GM18498 (cell line): Measurements from ENCODE around the gene ADGRB3.
"Not testable (repeated sequence)": the region's sequence is repeated elsewhere in the genome, so short reads cannot be mapped to it uniquely, and the experiment has no call there.

Source experiments
- ATAC-seq: cut with Tn5 transposase; IDR thresholded peaks from one replicate; pipeline ENCODE4 v1.9.1; 2021; ENCODE audit warnings: mild to moderate bottlenecking, moderate library complexity; ENCODE audit not compliant: unreplicated experiment

The ADGRB3 gene

GRCh38 chr6:69105288-69105687 is 470.2 kb downstream of the ADGRB3 start:
- ATAC-seq = no peak

DNA sequence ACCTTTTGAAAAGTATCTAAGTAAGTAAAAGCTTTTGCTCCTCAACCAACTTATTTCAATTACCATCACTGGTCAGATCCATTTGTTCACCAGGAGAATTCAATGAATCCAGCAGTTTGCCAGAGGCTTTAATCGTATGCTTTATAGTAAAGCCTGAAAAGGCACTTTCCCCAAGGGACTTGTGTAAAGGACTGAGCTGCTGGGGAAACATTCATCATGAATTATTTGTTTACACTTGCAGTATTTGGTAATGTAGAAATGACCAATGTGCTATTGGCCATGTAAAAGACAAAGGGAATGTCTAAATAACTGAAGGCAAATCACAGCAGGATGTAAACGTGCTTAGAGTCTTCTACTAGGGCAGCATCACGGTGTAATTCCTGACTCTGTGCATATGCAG is 471.4 kb downstream of the ADGRB3 start:
- no peak for ATAC-seq

DNA sequence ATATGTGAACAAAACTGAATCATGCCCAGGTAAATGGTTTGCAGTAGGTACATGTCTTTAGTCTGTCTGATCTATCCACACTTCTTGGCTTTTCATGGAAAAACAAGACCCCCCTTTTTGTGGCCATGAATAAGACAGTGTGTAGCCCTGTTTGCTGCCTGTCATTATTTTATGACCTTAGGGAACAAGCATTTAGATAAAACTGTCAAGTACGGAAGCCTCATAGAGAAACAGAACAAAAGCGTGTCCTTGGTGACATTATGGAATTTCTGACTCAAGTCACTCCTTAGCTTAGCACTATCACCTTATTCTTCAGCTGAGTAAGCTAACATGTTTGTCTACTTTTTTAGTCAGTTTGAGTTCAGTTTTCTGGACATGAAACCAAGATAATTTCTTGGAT is 476.2 kb downstream of the ADGRB3 start:
- ATAC-seq = no peak

- ATAC-seq = no peak
Measured at GRCh38 chr6:69116658-69117057, 481.6 kb downstream of the ADGRB3 start.

DNA sequence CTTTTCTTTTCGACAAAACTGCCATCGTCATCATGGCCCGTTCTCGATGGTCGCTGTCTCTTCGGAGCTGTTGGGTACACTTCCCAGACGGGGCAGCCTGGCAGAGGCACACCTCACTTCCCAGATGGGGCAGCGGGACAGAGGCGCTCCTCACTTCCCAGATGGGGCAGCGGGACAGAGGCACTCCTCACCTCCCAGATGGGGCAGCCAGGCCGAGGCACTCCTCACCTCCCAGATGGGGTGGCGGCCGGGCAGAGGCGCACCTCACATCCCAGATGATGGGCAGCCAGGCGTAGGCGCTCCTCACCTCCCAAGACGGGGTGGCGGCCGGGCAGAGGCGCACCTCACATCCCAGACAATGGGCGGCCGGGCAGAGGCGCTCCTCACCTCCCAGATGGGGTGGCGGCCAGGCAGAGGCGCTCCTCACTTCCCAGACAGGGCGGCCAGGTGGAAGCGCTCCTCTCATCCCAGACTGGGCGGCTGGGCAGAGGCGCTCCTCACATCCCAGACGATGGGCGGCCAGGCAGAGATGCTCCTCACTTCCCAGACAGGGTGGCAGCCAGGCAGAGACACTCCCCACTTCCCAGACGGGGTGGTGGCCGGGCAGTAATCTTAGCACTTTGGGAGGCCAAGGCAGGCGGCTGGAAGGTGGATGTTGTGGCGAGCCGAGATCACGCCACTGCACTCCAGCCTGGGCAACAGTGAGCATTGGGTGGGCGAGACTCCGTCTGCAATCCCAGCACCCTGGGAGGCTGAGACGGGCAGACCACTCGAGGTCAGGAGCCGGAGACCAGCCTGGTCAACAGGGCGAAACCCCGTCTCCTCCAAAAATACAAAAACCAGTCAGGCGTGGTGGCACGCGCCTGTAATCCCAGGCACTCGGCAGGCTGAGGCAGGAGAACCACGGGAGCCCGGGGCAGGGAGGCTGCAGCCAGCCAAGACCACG is 486.7 kb downstream of the ADGRB3 start:
- ATAC-seq = not testable (repeated sequence)

- ATAC-seq = no peak
Measured at GRCh38 chr6:69122407-69122773, 487.3 kb downstream of the ADGRB3 start.

DNA sequence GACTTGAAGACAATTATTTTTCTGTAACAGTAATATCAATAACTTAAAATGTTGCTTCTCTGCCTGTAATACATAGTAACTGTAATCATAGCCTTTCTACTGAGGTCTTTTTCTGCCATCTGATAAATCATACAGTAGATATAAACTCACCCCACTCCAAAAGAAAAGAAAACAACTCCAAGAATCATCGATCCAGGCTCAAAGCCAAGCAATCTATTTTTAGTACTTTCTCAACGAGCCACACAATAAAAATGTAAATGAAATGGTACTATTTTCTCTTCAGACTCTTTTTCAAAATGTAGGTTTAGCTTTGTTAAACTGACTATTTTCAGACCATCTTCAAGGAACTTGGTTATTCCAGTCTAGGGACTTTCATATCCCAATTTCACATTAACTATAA is 493.3 kb downstream of the ADGRB3 start:
- ATAC-seq = no peak

- no peak for ATAC-seq
Measured at GRCh38 chr6:69129046-69129445, 494.0 kb downstream of the ADGRB3 start.

DNA sequence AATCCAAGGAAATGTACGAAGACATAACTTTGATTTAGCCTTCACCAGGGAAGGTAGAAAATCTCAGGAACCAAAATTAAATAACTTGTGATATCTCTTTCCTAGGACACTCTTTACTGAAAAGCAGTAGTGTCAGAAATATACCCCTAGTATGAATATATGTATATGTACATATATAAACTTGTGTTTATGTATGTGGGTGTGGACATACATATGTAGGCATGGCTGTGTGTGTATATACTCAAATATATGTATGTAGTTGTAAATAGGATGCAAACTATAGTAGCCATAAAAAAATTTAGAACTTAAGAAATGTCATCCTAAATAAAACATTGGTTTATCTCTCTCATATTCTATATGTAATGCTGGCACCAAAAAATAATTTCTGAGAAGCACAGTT is 500.8 kb downstream of the ADGRB3 start:
- no peak for ATAC-seq

DNA sequence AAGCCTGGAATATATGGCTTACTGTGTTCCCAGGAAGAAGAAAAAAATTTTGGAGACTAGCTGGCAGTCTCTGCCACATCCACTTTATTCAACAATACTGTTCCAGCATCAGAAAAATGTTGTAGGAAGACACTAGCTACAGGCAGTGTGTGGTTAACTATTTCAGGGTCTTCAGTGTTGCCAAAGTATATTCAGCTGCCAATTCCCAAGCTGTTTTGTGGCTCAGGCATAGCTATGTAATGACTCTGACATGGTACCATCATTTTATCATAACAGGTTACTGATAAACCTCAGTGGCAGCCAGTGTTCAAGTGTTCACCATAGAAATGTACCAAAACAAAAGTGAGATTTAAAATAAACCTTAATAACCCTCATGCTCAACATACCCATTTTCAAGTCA is 503.1 kb downstream of the ADGRB3 start:
- ATAC-seq = no peak

GRCh38 chr6:69138893-69139494 is 503.9 kb downstream of the ADGRB3 start:
- no peak for ATAC-seq

DNA sequence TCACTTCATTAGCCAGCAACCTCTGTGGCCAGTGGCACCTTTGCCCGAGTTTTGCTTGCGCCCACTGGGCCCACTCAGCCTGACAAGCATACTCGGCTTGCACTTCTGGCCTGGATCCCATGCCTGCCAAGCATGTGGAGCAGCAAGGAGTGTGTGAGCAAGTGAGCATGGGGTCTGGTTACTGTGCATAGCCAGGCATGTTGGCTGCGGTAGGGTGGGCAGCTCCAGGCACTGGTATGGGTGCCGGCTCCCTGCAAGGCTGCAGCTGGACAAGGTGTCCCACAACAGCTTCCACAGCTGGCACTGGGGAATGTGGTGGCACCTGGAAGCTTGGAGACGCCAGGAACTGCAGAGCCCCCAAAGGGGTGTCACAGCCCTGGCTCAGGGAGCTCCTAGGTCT is 510.0 kb downstream of the ADGRB3 start:
- no peak for ATAC-seq

- ATAC-seq = no peak
Measured at GRCh38 chr6:69146385-69146784, 511.3 kb downstream of the ADGRB3 start.

DNA sequence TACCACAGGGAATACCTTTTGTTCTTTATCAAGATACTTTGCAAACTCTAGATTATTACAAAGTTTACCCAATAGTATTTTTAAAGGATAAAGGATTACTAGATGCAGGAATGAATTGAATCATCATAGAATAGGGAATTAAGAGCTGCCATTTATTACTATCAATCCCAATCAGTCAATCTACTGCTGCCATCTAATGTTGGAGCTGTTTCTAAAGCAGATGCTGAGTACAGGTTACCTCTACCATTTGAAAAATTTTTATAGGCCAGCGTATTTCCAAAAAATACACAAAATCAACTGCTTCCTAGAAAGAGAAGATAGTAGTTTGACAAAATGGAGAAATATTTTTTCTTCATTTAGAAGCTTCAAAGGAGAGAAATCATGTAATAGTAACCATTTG is 520.4 kb downstream of the ADGRB3 start:
- ATAC-seq = no peak

DNA sequence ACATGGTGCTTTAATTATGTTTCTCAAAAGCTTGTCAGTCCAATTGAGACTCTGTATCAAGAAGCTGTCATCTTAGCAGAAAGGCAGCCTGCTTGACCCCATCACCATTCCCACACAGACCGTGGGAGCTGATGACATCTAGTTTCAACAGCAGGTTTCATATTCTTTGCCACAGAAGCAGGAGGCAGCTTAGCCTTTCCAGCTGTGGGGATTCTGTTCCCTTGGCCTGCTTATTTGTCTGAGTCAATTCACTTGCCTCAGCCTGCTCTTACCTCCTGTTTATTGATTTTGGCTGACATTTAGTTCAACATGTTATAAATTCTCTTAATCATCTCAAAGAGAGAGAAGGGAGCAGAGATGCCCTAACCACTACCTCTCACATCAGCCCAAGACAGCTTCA is 527.7 kb downstream of the ADGRB3 start:
- no peak for ATAC-seq

DNA sequence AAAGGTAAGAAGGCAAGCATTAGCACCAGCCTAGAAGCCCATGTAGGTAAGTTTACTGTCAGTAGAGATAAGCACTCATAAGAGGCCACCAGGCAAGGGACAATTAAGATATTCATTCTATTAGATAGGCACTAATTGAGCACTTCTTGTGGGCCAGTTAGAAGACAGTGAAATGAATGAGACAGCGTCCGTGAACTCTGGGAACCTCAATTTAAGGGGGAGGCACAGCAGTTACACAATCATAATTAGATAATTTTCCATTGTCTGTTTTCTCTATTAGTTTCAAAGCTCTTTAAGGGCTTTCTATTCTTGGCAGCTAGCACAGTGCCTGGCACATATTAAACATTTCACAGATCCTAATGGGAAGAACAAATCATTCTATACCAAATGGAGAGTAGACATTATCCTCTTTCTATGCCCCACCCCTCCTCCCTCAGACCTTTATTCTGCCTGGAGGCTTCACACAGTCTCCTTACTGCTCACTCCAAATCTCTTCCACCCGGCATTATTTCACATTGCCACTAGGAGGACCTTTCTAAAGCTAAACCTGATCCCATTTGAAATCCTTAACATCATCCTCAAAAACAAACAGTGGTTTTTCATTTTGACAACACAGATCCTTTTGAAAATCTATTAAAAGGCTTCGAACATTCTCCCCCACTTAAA is 529.6 kb downstream of the ADGRB3 start:
- no peak for ATAC-seq

DNA sequence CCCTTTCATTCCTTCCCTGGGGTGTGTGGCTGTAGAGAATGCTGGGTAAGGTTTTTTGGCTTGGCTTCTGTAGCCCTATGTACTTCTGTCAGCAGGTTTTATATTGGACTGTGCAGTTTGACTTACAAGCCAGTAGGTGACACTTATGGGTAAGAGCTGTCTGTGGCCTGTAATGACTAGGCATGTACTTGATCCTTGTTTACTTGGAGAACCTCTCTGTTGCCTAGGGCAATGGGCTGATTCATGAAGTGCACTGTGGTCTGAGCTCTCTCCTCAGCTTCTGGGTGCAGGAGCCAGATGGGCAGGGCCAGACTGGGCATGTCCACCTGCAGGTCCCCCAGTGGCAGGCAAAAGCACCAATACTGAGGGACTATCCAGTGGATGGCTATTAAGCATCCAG is 544.6 kb downstream of the ADGRB3 start:
- no peak for ATAC-seq

DNA sequence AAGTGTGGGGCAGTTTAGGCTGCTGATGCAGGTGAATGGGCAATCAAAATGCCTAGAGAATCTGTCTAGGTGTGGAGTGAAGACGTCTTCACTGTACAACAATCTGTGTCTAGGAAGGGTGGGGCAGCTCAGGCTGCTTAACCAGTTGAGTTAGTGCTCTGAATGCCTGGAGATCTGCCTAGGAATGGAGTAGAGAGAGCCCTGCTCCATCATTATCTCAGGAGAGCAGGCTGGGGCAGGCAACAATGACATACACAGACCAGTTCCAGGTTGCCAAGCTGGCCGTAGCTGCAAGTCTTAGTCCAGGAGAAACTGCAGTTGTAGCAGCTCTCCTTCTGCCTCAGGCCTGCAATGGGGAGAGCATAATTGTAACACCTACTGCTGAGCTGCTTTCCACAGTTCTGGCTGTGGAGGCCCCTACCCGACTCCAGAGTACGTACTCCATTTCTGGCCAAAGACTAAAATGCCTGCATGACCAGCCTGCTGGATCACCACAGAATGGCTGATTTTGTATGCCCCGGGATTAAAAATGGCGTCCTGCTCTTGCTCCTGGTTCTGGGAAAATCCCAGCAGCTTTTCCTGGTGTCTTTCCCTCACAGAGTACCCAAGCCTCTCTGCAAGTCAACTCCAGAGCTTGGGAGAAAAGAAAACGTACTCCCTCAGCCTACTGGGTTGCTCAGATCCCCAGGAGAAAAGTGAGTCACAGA is 545.4 kb downstream of the ADGRB3 start:
- ATAC-seq = no peak

DNA sequence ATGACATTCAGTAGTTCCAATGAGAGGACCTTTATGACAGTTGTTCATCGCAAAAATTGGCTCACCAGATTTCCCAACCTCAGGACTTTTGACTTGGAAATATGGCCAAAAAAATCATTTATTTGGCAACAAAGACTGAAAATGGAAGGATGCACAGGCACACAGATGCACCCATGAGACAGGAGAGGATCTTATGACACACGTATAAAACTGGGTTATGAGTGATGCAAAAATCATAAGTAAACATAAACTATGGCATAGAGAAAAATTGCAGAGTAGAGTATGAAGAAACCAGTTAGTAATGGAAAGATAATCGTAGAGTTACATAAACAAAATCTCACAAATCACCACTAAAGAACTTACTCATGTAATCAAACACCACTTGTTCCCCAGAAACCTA is 546.9 kb downstream of the ADGRB3 start:
- no peak for ATAC-seq

DNA sequence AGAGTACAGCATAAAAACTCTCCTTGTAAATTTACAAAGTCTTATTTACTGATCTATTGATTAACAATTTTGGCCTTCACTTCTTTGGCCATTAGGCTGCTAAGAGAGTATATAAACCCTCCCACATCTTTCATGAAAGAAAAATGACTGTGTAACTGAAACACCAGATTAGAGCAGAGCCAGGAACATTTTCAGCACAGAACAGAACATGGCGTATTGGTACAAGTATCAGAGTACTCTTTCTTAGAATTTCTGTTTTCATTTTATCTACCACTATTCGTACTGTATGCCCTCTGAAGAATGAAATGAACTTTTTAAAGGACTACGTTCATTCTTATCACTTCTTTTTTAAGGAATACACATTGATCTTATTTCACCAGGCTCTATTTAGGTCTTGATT is 550.2 kb downstream of the ADGRB3 start:
- ATAC-seq = no peak

DNA sequence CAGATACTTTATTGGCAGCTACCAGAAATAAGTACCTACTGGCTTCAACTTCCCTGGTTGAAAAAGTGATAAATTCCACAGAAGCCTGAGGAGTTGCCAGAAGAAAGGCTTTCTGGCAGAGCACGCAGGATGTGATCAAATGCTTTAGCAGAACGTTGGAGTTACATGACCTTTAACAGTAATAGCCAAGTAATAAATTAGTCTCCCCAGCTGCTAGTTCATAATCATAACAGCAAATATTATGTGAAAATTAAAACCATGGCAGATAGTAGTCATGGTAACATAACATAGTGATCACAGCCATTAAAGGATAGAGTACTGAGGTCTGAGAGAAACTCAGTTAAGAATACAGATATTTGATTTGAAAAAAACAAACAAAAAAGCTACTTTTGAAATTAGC is 567.7 kb downstream of the ADGRB3 start:
- ATAC-seq = no peak
